ENCODE data around the gene P4HA3.
A peak's percentile ranks its signal among the peaks of the same experiment; 100 is the strongest.

P4HA3 gene

GRCh38 chr11:74256378-74257133 is 54.9 kb downstream of the P4HA3 start:
- no peak for TF ChIP-seq CTCF (conservative IDR thresholded peaks at IDR 0.05; ENCODE audit: low read length)
- no peak overlapping the region for H3K4me3 ChIP-seq (ENCODE audit: low read length)
- DNase-seq (ENCODE audit: low read depth), result no peak

GRCh38 chr11:74255741-74256375 is 55.6 kb downstream of the P4HA3 start:
- DNase-seq (ENCODE audit: low read depth), result peak; percentile 61
- TF ChIP-seq CTCF (conservative IDR thresholded peaks at IDR 0.05; ENCODE audit: low read length), result peak; percentile 92
- no peak overlapping the region for H3K4me3 ChIP-seq (ENCODE audit: low read length)

- H3K4me3 ChIP-seq (ENCODE audit: low read length), result no peak overlapping the region
- no peak for DNase-seq (ENCODE audit: low read depth)
- no peak for TF ChIP-seq CTCF (conservative IDR thresholded peaks at IDR 0.05; ENCODE audit: low read length)
Observed at GRCh38 chr11:74253361-74253760, 58.1 kb downstream of the P4HA3 start.

- no peak overlapping the region for H3K4me3 ChIP-seq (ENCODE audit: low read length)
- TF ChIP-seq CTCF (conservative IDR thresholded peaks at IDR 0.05; ENCODE audit: low read length), result no peak
- no peak for DNase-seq (ENCODE audit: low read depth)
Observed at GRCh38 chr11:74249496-74249895, 61.9 kb downstream of the P4HA3 start.

- no peak overlapping the region for H3K4me3 ChIP-seq (ENCODE audit: low read length)
- no peak for DNase-seq (ENCODE audit: low read depth)
- no peak for TF ChIP-seq CTCF (conservative IDR thresholded peaks at IDR 0.05; ENCODE audit: low read length)
Observed at GRCh38 chr11:74248469-74248868, 63.0 kb downstream of the P4HA3 start.

GRCh38 chr11:74238243-74238642 is 73.2 kb downstream of the P4HA3 start:
- H3K4me3 ChIP-seq (ENCODE audit: low read length), result no peak overlapping the region
- TF ChIP-seq CTCF (conservative IDR thresholded peaks at IDR 0.05; ENCODE audit: low read length), result no peak
- no peak for DNase-seq (ENCODE audit: low read depth)

GRCh38 chr11:74237541-74237940 is 73.9 kb downstream of the P4HA3 start:
- DNase-seq (ENCODE audit: low read depth), result no peak
- no peak for TF ChIP-seq CTCF (conservative IDR thresholded peaks at IDR 0.05; ENCODE audit: low read length)
- no peak overlapping the region for H3K4me3 ChIP-seq (ENCODE audit: low read length)

All from AG10803 (cell line).